Sigmoid colon (tissue), 7 donors: Measurements from ENCODE around the gene PLCH1. TPM values are rescaled to one million over a fixed set of nuclear protein-coding genes. Genes with fewer than 3 reads are reported as not detected.

Experiments
- DNase-seq: peaks from one replicate; pipeline ENCODE4 v3.0.0-alpha.2; 2019
- H3K27ac ChIP-seq, 4 donors: fragments of 200-600 bp; sonication (generic); one replicate each; pipeline ENCODE4 v1.5.1; 2016 to 2019; ENCODE audit warnings: mild to moderate bottlenecking in 1 of 4
- H3K27me3 ChIP-seq, 3 donors: fragments of 200-600 bp; sonication (generic); one replicate each; pipeline ENCODE4 v1.5.1; 2019; ENCODE audit warnings: mild to moderate bottlenecking in 1 of 3
- H3K36me3 ChIP-seq, 4 donors: fragments of 200-600 bp; sonication (generic); one replicate each; pipeline ENCODE4 v1.5.1; 2016 to 2019
- H3K4me1 ChIP-seq, 4 donors: fragments of 200-600 bp; sonication (generic); one replicate each; pipeline ENCODE4 v1.5.1; 2017 to 2019
- H3K4me3 ChIP-seq, 4 donors: fragments of 200-600 bp; sonication (generic); one replicate each; pipeline ENCODE4 v1.5.1; 2017 to 2019; ENCODE audit warnings: mild to moderate bottlenecking in 2 of 4, moderate library complexity in 1 of 4
- H3K9me3 ChIP-seq, 4 donors: fragments of 200-600 bp in 3 of 4; sonication (generic) in 3 of 4; one replicate each; pipeline versions ENCODE4 v1.5.1 to v1.6.1; 2013 to 2019
- CTCF ChIP-seq, 4 experiments: fragments of 450-650 bp in 3 of 4; fragments of 200-600 bp in 1 of 4; IDR thresholded peaks; one replicate each; pipeline ENCODE4 v1.5.1; 2016 to 2019; ENCODE audit warnings: antibody characterized with exemption in 4 of 4, mild to moderate bottlenecking in 3 of 4, moderate library complexity in 2 of 4
- EP300 ChIP-seq, 4 donors: sonication (generic); formaldehyde crosslinking; IDR thresholded peaks; one replicate each; pipeline ENCODE4 v1.6.1; 2017; ENCODE audit warnings: antibody characterized with exemption in 4 of 4
- POLR2A ChIP-seq, 2 donors: fragments of 450-650 bp; IDR thresholded peaks; one replicate each; pipeline ENCODE4 v1.6.1; 2016; ENCODE audit warnings: antibody characterized with exemption in 2 of 2, mild to moderate bottlenecking in 2 of 2, moderate library complexity in 2 of 2
- POLR2AphosphoS5 ChIP-seq, 4 donors: sonication (generic); formaldehyde crosslinking; IDR thresholded peaks; one replicate each; pipeline ENCODE4 v1.6.1; 2017; ENCODE audit warnings: antibody characterized with exemption in 4 of 4
- WGBS, 2 donors: extraction: QIAGEN DNeasy Blood & Tissue Kit; methylation state at CpG; one replicate each; pipeline ENCODE4 v1.1.7; 2013; 5-methylcytosine and 5-hydroxymethylcytosine counted together
- intact Hi-C: fragments of 100-400 bp; cut with DNase I; formaldehyde crosslinking; loops from one replicate; pipeline ENCODE4 v1.15.1; 2023
- polyA plus RNA-seq, 3 donors: library from polyadenylated mRNA; stranded (reverse); fragments of 200-250 nt; gene quantifications; one replicate each; pipeline ENCODE4 v1.2.3, GENCODE V29; 2013
- total RNA-seq, 4 donors: library from RNA; depleted of rRNA; stranded (reverse); fragments of >200 nt; gene quantifications; one replicate each; pipeline ENCODE4 v1.1.0, GENCODE V29; 2016
- donor health status: healthy with polysubstance abuse.
- donor health status: Bipolar disorder and iron deficiency.
- donor health status: healthy.

The PLCH1 gene
- total and polyA plus RNA-seq, 7 donors = 0.36 to 1.9 (median 0.83) TPM

- peaks cover 0 to 6% (median 0%) of the 10 kb centered on the region in 4 donors for H3K4me1 ChIP-seq
- intact Hi-C loops = no loop called here
- WGBS, 2 donors = 94 to 95% methylated on average over 1 of the region's 1 CpG
These were observed 69.8 kb downstream of the PLCH1 start for GRCh38 chr3:155675094-155675493.

GRCh38 chr3:155673421-155673820, 71.5 kb downstream of the PLCH1 start:
- H3K4me1 ChIP-seq = peaks cover 0 to 6% (median 0%) of the 10 kb centered on the region in 4 donors
- WGBS, 2 donors = 88 to 92% methylated on average over 4 of the region's 4 CpGs
- intact Hi-C loops = no loop called here
- no peaks in the 10 kb centered on the region for H3K36me3 ChIP-seq
- no peak overlapping the region for H3K4me3 ChIP-seq
- H3K27me3 ChIP-seq = no peaks in the 10 kb centered on the region
- H3K27ac ChIP-seq = no peak overlapping the region
- no peak for TF ChIP-seq CTCF (IDR thresholded peaks at IDR 0.05)
- TF ChIP-seq POLR2AphosphoS5 (IDR thresholded peaks at IDR 0.05) = no peak
- no peak for TF ChIP-seq EP300 (IDR thresholded peaks at IDR 0.05)
- TF ChIP-seq POLR2A (IDR thresholded peaks at IDR 0.05) = no peak
- H3K9me3 ChIP-seq = no peaks in the 10 kb centered on the region
- DNase-seq = no peak

More at GRCh38 chr3:155675094-155675493, 69.8 kb downstream of the PLCH1 start:
- no peaks in the 10 kb centered on the region for H3K36me3 ChIP-seq
- DNase-seq = no peak
- H3K27ac ChIP-seq = no peak overlapping the region
- no peak overlapping the region for H3K4me3 ChIP-seq
- H3K27me3 ChIP-seq = no peaks in the 10 kb centered on the region
- TF ChIP-seq CTCF (IDR thresholded peaks at IDR 0.05) (no peak), POLR2A (IDR thresholded peaks at IDR 0.05) (no peak), EP300 (IDR thresholded peaks at IDR 0.05) (no peak), POLR2AphosphoS5 (IDR thresholded peaks at IDR 0.05) (no peak)
- H3K9me3 ChIP-seq = no peaks in the 10 kb centered on the region

GRCh38 chr3:155670335-155670734, 74.5 kb downstream of the PLCH1 start:
- Histone ChIP-seq H3K4me1 (peaks cover 0 to 8% (median 4%) of the 10 kb centered on the region in 4 donors), H3K27me3 (no peaks in the 10 kb centered on the region), H3K4me3 (no peak overlapping the region), H3K27ac (no peak overlapping the region), H3K36me3 (no peaks in the 10 kb centered on the region), H3K9me3 (no peaks in the 10 kb centered on the region)
- 83 to 87% methylated on average over 2 of the region's 2 CpGs for WGBS, 2 donors
- intact Hi-C loops = no loop called here
- no peak for DNase-seq
- no peak for TF ChIP-seq POLR2A (IDR thresholded peaks at IDR 0.05)
- no peak for TF ChIP-seq POLR2AphosphoS5 (IDR thresholded peaks at IDR 0.05)
- TF ChIP-seq CTCF (IDR thresholded peaks at IDR 0.05) = no peak
- TF ChIP-seq EP300 (IDR thresholded peaks at IDR 0.05) = no peak

GRCh38 chr3:155667988-155668387, 76.9 kb downstream of the PLCH1 start:
- no peaks in the 10 kb centered on the region for H3K27me3 ChIP-seq
- H3K4me3 ChIP-seq = no peak overlapping the region
- H3K4me1 ChIP-seq = peaks cover 0 to 29% (median 23%) of the 10 kb centered on the region in 4 donors
- DNase-seq = no peak
- no peak for TF ChIP-seq EP300 (IDR thresholded peaks at IDR 0.05)
- no peak for TF ChIP-seq POLR2AphosphoS5 (IDR thresholded peaks at IDR 0.05)
- 74 to 87% methylated on average over 2 of the region's 2 CpGs for WGBS, 2 donors
- H3K27ac ChIP-seq = no peak overlapping the region
- H3K36me3 ChIP-seq = no peaks in the 10 kb centered on the region
- intact Hi-C loops = no loop called here
- H3K9me3 ChIP-seq = no peaks in the 10 kb centered on the region

GRCh38 chr3:155664925-155665695, 79.8 kb downstream of the PLCH1 start:
- Histone ChIP-seq H3K36me3 (no peaks in the 10 kb centered on the region), H3K27ac (peak overlapping the region; percentile 9 to 74 (median 68)), H3K4me1 (peaks cover 0 to 29% (median 23%) of the 10 kb centered on the region in 4 donors), H3K9me3 (no peaks in the 10 kb centered on the region), H3K27me3 (no peaks in the 10 kb centered on the region), H3K4me3 (no peak overlapping the region)
- DNase-seq = peak; percentile 89
- TF ChIP-seq POLR2AphosphoS5 (IDR thresholded peaks at IDR 0.05) = peak in 3 of 4 donors; percentile 40 to 54 (median 50)
- peak in 1 of 4 donors; percentile 15 for TF ChIP-seq EP300 (IDR thresholded peaks at IDR 0.05)
- no peak for TF ChIP-seq CTCF (IDR thresholded peaks at IDR 0.05)
- intact Hi-C loops = no loop called here
- WGBS, 2 donors = 17 to 47% methylated on average over 4 of the region's 4 CpGs
